ENCODE results near the gene TBCD.
"Not testable (repeated sequence)": the region's sequence is repeated elsewhere in the genome, so short reads cannot be mapped to it uniquely, and the experiment has no call there.

The TBCD gene

GRCh38 chr17:82729479-82730260 lies 22.2 kb upstream of the TBCD start:
- no peak for DNase-seq (ENCODE audit: low spot score)

- DNase-seq (ENCODE audit: low spot score): no peak
Measured at GRCh38 chr17:82732118-82732743, 19.6 kb upstream of the TBCD start.

DNA sequence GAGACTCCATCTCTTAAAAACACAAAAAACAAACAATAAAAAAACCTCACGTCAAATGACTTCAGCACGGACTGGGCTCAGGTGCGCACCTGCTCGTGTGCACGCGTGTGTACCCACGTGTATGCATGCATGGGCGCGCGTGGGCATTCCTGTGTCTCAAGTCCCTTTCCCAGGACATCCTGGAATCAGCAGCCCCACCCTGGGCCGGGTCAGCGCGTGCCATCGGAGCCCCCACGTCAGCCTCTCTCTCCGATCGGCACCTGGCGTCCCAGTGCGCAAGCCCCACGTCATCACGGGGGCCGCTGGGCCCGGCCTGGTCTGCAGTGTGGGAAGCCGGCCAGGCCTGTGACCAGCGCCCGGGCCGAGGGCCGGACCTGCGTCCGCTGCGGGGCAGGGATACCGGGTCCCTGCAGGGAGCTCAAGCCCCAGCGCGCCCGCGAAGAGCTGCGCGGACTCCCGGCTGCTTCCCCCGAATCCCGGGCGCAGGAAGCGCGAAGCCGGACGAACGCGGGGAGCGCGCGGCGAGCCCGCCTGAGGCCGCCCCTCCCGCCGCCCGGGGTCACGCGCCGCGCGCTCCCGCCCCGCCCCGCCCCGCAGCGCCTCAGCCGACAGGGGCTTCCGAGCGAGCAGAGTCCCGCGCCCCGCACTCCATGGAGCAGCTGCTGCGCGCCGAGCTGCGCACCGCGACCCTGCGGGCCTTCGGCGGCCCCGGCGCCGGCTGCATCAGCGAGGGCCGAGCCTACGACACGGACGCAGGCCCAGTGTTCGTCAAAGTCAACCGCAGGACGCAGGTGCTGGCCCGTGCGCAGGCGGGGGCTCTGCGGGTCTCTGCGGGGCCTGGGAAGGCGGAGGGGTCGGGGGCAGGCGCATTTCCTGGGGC lies 16.6 kb upstream of the TBCD start, which contains the start of gene FN3K:
Gene FN3K (plus strand): TSS at position 629 of the 880 bp plus-strand sequence. CDS start 22 bp downstream, at position 651.
- DNase-seq (ENCODE audit: low spot score): peak; percentile 72

GRCh38 chr17:82736511-82737185 lies 15.2 kb upstream of the TBCD start:
- no peak for DNase-seq (ENCODE audit: low spot score)

DNA sequence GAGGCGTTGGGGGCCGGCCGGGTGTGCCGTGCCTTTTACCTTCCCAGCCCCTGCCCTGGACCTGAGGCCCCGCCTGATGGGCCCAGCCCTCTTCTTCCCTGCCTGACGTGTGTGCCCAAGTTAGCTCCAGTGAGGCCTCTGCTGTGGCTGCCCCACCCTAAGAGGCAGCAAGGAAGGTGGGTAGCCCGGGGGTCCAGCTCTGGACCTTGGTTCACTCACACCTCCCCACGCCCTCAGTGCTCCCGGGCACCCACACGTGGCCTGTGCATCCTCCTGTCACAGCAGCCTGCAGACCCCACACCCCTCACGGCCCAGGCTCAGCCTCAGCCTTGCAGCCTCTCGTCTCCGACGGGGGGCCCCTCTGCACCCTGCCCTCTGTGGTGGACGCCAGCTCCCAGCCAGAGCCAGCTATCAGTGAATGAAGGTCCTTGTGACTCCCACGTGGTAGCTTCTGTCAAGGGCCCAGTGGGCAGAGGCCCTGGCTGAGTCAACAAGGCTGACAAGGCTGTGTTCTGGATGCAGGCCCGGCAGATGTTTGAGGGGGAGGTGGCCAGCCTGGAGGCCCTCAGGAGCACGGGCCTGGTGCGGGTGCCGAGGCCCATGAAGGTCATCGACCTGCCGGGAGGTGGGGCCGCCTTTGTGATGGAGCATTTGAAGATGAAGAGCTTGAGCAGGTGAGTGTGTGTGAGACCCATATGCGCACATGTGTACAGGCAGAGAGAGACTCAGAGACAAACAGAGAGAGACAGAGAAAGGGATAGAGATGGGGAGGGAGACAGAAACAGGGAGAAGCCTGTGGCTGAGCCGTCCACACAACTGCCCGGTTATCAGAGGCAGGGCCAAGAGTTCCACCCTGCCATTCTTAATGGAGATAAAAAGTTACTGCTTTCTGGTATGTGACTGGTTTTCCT lies 13.6 kb upstream of the TBCD start:
- peak; percentile 98 for DNase-seq (ENCODE audit: low spot score)

GRCh38 chr17:82740906-82741759 lies 10.7 kb upstream of the TBCD start:
- no peak for DNase-seq (ENCODE audit: low spot score)

DNA sequence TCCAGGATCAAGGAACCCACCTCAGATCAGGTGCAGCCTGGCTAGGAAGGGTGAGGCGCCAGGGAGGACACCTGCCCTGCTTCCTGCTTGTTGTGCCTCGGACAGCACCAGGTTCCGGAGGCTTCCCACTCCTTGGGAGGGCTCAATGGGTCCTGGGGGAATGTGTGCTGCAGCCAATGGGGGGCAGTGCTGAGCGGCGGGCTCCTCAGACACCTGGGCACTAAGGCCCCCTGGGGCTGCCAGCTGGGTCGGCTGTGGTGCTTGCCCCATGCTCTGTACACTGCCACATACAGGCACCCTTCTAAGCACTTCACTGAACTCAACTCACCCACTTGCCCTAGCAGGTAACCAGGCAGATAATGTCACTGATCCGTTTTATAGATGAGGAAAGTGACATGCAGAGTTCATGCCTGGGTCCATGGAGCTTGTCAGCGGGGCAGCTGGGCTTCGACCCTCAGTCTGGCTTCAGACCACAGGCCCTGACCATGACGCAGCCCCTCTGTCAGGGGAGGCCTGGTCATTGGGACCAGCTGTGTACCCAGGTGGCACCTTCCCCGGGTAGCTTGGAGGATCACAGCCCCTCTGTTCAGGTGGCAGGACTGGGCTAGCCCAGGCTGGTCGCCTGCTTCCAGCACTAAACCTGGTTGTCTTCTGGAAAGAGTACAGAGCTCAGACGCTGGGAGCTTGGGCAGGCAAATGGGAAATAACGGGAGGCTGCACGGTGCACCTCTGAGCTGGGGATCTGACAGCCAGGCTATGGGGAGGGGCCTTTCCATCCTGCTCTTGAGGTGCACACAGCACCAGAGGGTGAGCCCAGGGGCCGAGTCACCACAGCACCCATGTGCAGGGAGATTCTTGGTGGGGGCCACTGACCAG lies 8.3 kb upstream of the TBCD start:
- DNase-seq (ENCODE audit: low spot score): no peak

DNA sequence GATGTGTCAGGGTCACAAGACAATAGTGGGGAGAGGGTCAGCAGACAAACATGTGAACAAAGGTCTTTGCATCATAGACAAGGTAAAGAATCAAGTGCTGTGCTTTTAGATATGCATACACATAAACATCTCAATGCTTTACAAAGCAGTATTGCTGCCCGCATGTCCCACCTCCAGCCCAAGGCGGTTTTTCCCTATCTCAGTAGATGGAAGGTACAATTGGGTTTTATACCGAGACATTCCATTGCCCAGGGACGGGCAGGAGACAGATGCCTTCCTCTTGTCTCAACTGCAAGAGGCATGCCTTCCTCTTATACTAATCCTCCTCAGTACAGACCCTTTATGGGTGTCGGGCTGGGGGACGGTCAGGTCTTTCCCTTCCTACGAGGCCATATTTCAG lies 7.1 kb upstream of the TBCD start:
- DNase-seq (ENCODE audit: low spot score): not testable (repeated sequence)

- DNase-seq (ENCODE audit: low spot score): no peak
Measured at GRCh38 chr17:82745524-82745923, 6.3 kb upstream of the TBCD start.

GRCh38 chr17:82748756-82749155 lies 3.1 kb upstream of the TBCD start:
- no peak for DNase-seq (ENCODE audit: low spot score)

DNA sequence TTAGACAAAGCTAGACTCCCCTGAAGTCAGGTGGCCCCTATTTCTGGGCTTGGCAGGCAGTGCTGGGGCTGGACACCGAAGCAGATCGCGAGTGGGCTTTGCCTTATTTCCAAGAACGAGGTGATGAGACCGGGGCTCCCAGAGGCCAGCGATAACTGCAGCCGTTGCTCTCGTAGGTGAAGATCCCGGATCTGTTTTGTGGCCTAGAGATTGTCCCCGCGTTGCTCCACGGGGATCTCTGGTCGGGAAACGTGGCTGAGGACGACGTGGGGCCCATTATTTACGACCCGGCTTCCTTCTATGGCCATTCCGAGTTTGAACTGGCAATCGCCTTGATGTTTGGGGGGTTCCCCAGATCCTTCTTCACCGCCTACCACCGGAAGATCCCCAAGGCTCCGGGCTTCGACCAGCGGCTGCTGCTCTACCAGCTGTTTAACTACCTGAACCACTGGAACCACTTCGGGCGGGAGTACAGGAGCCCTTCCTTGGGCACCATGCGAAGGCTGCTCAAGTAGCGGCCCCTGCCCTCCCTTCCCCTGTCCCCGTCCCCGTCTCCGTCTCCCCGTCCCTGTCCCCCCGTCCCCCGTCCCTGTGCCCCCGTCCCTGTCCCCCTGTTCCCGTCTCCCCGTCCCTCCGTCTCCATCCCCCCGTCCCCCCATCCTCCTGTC lies 1.5 kb upstream of the TBCD start:
- no peak for DNase-seq (ENCODE audit: low spot score)

GRCh38 chr17:82751171-82751570 lies 694 bp upstream of the TBCD start:
- no peak for DNase-seq (ENCODE audit: low spot score)

DNA sequence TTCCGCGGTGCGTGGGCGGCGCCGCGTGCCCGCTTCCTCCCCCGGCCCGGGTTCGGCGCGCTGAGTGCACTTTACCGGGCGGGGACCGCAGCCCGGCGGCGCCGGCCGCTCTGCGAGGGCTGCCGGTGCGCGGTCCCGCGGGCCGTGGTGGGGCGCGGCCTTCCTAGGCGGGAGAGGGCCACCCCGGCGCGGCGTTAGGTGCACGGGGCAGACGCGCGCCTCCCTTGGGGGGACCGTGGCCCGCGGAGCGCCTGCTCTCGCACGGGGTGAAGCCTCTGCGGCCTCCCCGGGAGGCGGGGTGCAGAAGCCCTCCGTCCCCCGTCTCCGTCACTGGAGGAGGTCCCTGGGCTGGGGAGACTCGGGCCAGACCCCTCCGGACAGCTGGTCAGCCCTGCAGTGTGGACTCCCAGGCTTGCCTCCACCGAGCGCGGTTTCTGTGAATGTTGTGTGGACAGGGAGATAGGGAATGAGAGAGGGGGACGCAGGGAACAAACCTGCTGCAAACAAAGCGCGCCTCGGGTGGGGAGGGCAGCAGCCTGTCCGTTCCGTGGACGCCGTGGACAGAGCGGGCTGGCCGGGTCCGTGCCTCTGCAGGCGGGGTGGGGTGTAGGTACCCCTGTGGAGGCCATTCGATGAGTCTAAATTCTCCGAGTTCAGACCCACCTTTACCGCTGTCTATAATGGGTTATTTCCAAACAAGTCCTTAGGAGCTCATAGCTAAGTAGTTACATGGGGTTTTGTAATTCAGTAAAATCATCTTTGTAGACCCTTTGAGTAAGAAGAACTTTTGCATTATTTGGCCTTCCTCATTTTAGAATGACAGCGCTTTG lies 721 bp downstream of the TBCD start:
- no peak for DNase-seq (ENCODE audit: low spot score)

GRCh38 chr17:82753201-82753464 lies 1.3 kb downstream of the TBCD start:
- DNase-seq (ENCODE audit: low spot score): no peak

DNA sequence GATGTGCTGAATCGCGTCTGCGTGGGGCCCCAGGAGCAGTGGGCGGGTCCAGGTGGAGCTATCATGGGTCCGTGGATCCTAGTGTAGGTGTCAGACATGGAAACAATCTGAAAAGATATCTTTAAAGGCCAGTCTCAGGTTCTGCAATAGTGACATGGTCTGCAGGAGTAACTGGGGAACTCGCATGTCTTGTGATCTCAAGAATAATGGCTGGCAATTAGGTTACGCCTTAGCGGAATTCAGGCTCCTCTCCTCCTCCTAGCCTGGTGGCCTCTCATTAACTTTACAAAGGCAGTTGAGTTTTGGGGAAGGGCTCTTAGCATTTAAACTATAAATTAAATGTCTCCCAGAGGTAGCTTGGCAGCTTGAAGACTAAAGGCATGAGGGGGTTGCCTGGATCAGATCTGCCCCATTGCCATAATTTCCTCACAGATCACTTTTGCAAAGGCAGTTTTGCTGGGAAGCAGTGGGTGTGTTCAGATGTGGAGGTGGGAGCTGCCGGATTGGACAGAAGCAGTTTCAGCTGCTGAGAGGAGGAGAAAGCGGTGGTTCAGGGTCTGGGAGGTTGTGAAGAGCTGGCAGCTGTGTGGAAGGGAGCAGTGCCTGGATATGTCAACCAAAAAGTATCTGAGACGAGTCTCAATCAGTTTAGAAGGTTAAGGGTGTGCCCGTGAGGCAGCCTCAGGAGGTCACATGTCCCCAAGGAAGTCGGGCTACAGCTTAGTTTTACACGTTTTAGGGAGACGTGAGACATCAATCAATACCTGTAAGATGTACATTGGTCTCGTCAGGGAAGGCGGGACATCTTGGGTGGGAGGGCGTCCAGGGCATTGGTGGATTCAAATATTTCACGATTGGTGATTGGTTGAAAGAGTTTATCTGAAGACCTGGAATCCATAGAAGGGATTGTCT lies 2.7 kb downstream of the TBCD start:
- DNase-seq (ENCODE audit: low spot score): no peak

DNA sequence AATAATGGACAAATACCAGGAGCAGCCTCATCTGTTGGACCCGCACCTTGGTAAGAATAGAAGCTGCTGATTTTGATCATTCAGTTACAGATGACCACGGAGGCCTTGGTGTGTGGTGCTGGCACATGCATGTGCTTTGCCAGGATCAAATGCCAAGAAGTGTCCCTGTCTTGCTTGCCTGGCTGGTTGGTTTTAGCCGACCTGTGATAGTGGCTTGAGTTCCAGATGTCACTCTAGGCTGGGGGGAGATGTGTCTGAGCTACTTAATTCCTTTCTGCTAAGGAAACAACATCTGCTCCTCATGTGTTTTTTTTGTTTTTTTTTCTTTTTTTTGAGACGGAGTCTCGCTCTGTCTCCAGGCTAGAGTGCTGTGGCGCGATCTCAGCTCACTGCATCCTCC lies 4.3 kb downstream of the TBCD start:
- no peak for DNase-seq (ENCODE audit: low spot score)

GRCh38 chr17:82765371-82765770 lies 13.5 kb downstream of the TBCD start:
- DNase-seq (ENCODE audit: low spot score): no peak
